ENCODE measurements around the gene TAS1R3.

TAS1R3 gene

GRCh38 chr1:1371746-1372711 lies 40.9 kb downstream of the TAS1R3 start:
- DNase-seq = peak in 1 of 2 experiments; percentile 47

GRCh38 chr1:1373051-1373814 lies 42.2 kb downstream of the TAS1R3 start:
- no peak for DNase-seq

- no peak for DNase-seq
These were observed 42.9 kb downstream of the TAS1R3 start for GRCh38 chr1:1373815-1374588.

GRCh38 chr1:1374589-1374928 lies 43.5 kb downstream of the TAS1R3 start:
- DNase-seq = no peak

GRCh38 chr1:1374929-1375662 lies 44.0 kb downstream of the TAS1R3 start, which contains the start of gene AURKAIP1:
AURKAIP1 (minus strand) TSS chr1:1375207; CDS start chr1:1374756, 451 bp downstream.
- peak; percentile 99 to 100 for DNase-seq

GRCh38 chr1:1376551-1377226 lies 45.6 kb downstream of the TAS1R3 start:
- DNase-seq = no peak

- no peak for DNase-seq
These were observed 46.6 kb downstream of the TAS1R3 start for GRCh38 chr1:1377540-1378205.

GRCh38 chr1:1380860-1381259 lies 49.8 kb downstream of the TAS1R3 start:
- no peak for DNase-seq

GRCh38 chr1:1381294-1381693 lies 50.2 kb downstream of the TAS1R3 start:
- DNase-seq = no peak

Measured in NCI-H1930 (cell line).